WERI-Rb-1 (cell line): ENCODE data around the gene GPX6.
A peak's percentile ranks its signal among the peaks of the same experiment; 100 is the strongest.

Source experiments
- DNase-seq: peaks from one replicate; pipeline ENCODE4 v3.0.0-alpha.2; 2020
- H3K27ac ChIP-seq: fragments of 250-450 bp; sonication (Bioruptor Pico); 2 replicates; pipeline ENCODE4 v1.5.1; 2020; ENCODE audit warnings: mild to moderate bottlenecking, moderate library complexity
- H3K27me3 ChIP-seq: fragments of 250-450 bp; sonication (Bioruptor Pico); 2 replicates; pipeline ENCODE4 v1.5.1; 2021; ENCODE audit warnings: mild to moderate bottlenecking, low read depth, moderate library complexity; ENCODE audit not compliant: insufficient read depth, severe bottlenecking
- H3K36me3 ChIP-seq: fragments of 250-450 bp; sonication (Bioruptor Pico); 2 replicates; pipeline ENCODE4 v1.5.1; 2020; ENCODE audit warnings: mild to moderate bottlenecking, moderate library complexity
- H3K4me3 ChIP-seq: 2 replicates; pipeline ENCODE4 v1.5.1; 2011; ENCODE audit warnings: low read depth, mild to moderate bottlenecking, control low read depth, low read length
- H3K9me3 ChIP-seq: fragments of 250-450 bp; sonication (Bioruptor Pico); 2 replicates; pipeline ENCODE4 v1.5.1; 2021; ENCODE audit warnings: mild to moderate bottlenecking, moderate library complexity; ENCODE audit not compliant: severe bottlenecking
- TF ChIP-seq, protein P1 (sequence below): IDR thresholded peaks from 2 replicates; pipeline ENCODE4 v1.5.1; 2011; ENCODE audit warnings: low read depth, mild to moderate bottlenecking, control low read depth, inconsistent platforms, low read length

Gene GPX6

DNA sequence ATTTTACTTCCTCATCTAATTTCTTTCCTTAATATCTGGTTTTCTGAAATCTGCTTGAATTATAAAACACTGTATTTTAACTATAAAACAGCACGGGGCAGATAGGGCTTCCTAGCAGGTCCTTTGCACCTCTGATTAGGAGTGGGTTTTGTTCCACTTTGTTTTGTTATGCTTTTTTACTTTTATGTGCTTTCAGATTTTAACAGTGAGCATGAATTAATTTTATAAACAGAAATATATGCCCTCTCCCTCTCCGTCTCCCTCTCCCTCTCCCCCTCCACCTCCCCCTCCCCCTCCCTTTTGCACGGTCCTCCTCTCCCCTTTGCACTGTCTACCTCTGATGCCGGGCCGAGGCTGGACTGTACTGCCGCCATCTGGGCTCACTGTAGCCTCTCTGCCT is 14.3 kb downstream of the GPX6 start:
- TF ChIP-seq, protein P1, sequence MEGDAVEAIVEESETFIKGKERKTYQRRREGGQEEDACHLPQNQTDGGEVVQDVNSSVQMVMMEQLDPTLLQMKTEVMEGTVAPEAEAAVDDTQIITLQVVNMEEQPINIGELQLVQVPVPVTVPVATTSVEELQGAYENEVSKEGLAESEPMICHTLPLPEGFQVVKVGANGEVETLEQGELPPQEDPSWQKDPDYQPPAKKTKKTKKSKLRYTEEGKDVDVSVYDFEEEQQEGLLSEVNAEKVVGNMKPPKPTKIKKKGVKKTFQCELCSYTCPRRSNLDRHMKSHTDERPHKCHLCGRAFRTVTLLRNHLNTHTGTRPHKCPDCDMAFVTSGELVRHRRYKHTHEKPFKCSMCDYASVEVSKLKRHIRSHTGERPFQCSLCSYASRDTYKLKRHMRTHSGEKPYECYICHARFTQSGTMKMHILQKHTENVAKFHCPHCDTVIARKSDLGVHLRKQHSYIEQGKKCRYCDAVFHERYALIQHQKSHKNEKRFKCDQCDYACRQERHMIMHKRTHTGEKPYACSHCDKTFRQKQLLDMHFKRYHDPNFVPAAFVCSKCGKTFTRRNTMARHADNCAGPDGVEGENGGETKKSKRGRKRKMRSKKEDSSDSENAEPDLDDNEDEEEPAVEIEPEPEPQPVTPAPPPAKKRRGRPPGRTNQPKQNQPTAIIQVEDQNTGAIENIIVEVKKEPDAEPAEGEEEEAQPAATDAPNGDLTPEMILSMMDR = no peak
- H3K4me3 ChIP-seq = no peak overlapping the region
- H3K27me3 ChIP-seq = no peaks in the 10 kb centered on the region
- H3K9me3 ChIP-seq = peaks cover 7% of the 10 kb centered on the region
- no peaks in the 10 kb centered on the region for H3K36me3 ChIP-seq
- no peak for DNase-seq
- H3K27ac ChIP-seq = no peak overlapping the region

DNA sequence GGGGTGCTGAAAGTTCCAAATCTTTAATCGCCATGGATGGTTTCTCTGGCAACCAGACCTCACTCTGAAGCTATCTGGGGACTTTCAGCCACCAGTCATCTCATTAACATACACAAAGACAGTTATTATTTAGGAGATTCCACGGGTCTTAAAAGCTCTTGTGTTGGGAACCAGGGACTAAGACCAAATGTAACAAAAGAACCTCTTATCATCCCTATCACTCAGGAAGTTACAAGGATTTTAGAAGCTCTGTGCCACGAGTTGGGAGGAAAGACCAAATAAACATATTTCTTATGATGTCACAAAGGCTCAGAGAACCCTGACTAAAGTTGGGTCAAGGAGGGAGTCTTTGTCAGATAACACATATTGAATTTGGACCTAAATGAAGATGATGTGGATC is 17.7 kb downstream of the GPX6 start:
- Histone ChIP-seq H3K27ac (no peak overlapping the region), H3K36me3 (no peaks in the 10 kb centered on the region), H3K4me3 (no peak overlapping the region), H3K27me3 (no peaks in the 10 kb centered on the region), H3K9me3 (peaks cover 7% of the 10 kb centered on the region)
- DNase-seq = no peak
- TF ChIP-seq, protein P1 = no peak

DNA sequence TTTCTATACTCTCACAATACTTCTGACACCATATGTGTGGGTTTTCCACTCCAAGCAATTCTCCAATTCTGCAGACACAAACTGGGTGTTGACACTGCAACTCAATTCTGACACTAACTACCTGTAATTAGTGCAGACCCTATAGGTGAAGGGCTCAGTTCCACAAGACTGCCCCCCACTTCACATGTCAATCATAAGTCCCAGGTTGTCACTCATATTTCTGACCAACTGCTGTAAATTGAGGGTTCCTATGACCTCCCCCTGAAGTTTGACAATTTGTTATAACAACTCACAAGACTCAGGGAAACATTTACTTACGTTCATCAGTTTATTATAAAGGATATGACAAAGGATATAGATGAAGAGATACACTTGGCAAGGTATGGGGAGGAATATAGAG is 18.3 kb downstream of the GPX6 start:
- Histone ChIP-seq H3K4me3 (no peak overlapping the region), H3K36me3 (no peaks in the 10 kb centered on the region), H3K27me3 (no peaks in the 10 kb centered on the region), H3K27ac (no peak overlapping the region), H3K9me3 (peaks cover 6% of the 10 kb centered on the region)
- DNase-seq = no peak
- TF ChIP-seq, protein P1 = no peak

DNA sequence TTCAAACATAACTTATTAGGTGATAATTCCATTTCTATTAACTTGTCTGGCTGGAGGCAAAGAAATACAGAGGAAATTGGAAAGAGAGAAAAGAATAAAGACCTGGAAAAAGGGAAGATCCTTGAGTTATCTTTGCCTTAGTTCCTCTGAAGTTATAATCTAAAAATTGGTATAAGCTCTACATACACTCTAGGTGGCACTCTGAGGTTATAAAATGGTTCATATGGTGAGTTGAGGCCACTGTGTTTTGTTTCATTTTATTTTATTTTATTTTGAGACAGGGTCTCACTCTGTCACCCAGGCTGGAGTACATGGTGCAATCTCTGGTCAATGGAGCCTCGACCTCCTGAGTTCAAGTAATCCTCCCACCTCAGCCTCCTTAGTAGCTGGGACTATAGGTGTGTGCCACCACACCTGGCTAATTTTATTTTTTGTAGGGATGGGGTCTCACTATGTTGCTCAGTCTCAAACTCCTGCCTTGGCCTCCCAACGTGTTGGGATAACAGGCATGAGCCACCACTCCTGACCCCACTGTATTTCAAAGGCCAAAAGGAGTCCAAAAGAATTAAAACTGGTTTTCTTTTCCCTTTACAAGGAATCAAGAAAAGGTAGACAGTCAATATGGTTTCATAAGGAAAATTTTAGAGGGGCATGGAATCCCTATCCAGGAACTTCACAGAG is 19.4 kb downstream of the GPX6 start:
- TF ChIP-seq, protein P1 = peak; percentile 26; the same call in 1 of the 2 replicates
- Histone ChIP-seq H3K27ac (no peak overlapping the region), H3K27me3 (no peaks in the 10 kb centered on the region), H3K36me3 (no peaks in the 10 kb centered on the region), H3K9me3 (no peaks in the 10 kb centered on the region), H3K4me3 (no peak overlapping the region)
- no peak for DNase-seq

DNA sequence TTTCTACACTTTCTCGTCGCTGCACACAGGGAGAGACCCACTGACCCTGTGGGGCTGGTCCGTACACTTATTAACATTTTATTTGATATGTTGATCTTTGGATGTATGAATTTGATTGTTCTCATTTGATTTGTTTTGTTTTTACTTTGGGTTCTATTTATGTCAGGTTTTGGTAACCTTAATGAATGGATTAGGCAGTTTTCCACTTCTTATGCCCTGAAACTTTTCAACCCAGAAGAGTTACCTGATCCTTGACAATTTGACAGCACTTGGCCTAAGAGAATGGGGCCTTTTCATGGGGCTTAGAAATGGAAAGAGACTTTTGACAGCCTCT is 23.6 kb downstream of the GPX6 start:
- Histone ChIP-seq H3K27me3 (no peaks in the 10 kb centered on the region), H3K36me3 (no peaks in the 10 kb centered on the region), H3K27ac (no peak overlapping the region), H3K4me3 (no peak overlapping the region), H3K9me3 (no peaks in the 10 kb centered on the region)
- TF ChIP-seq, protein P1 = no peak
- DNase-seq = no peak
